ENCODE data around the gene FOXC1. TPM values are rescaled to one million over a fixed set of nuclear protein-coding genes. Genes with fewer than 3 reads are reported as not detected.

Gene FOXC1
- total RNA-seq, 1 donor from 2014 or later = 4.9 TPM

DNA sequence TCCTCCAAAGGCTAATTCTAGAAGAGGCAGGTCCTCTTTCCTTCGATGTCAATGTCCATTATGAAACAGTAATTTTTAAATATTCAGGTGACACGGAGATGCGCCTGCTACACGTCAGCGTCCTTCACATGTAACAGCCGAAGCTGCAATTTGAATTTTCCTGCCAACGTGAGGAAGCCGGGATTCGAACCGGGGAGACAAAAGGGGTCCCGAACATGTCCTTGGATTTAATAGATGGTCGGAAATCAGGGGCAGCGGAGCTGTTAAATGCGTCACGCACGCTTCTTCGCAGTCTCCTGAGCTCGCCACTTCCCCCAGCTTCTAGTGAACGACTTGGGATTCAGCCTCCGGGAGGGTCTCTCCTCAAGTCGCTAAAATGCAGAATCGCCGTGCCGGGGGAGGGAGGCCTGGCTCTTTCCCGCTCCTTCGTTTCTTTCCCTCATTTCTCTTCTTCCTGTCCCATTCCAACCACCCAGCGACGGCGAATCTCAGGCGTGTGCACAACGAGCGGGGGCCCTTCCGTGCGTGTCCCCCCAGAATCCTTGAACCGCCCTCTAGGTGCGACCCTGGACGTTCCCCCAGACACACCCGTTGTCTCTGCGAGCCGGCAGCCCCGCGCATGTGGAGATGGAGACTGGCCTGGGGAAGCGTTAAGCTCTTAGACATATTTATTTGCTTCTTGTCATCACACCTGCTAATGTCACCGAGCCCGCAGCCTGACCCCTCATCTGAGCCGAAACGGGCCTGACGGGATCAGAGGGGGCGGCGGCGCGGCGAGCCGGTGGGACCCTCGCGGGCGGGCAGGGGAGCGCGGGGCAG, 1.3 kb upstream of the FOXC1 start:
- no peak for DNase-seq
- Histone ChIP-seq H3K9me3 (no peaks in the 10 kb centered on the region), H3K4me1 (peaks cover 16% of the 10 kb centered on the region), H3K36me3 (no peaks in the 10 kb centered on the region), H3K27ac (no peak overlapping the region), H3K27me3 (peaks cover 79% of the 10 kb centered on the region), H3K4me3 (no peak overlapping the region)
- no peak for ATAC-seq
- intact Hi-C loops (cut with DNase I) = loop anchor here (10.0 kb wide), 2 partner anchors 586 to 746 kb away; no protein-coding TSS in a partner anchor
- TF ChIP-seq, protein P1, sequence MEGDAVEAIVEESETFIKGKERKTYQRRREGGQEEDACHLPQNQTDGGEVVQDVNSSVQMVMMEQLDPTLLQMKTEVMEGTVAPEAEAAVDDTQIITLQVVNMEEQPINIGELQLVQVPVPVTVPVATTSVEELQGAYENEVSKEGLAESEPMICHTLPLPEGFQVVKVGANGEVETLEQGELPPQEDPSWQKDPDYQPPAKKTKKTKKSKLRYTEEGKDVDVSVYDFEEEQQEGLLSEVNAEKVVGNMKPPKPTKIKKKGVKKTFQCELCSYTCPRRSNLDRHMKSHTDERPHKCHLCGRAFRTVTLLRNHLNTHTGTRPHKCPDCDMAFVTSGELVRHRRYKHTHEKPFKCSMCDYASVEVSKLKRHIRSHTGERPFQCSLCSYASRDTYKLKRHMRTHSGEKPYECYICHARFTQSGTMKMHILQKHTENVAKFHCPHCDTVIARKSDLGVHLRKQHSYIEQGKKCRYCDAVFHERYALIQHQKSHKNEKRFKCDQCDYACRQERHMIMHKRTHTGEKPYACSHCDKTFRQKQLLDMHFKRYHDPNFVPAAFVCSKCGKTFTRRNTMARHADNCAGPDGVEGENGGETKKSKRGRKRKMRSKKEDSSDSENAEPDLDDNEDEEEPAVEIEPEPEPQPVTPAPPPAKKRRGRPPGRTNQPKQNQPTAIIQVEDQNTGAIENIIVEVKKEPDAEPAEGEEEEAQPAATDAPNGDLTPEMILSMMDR (IDR thresholded peaks at IDR 0.05) = no peak

DNA sequence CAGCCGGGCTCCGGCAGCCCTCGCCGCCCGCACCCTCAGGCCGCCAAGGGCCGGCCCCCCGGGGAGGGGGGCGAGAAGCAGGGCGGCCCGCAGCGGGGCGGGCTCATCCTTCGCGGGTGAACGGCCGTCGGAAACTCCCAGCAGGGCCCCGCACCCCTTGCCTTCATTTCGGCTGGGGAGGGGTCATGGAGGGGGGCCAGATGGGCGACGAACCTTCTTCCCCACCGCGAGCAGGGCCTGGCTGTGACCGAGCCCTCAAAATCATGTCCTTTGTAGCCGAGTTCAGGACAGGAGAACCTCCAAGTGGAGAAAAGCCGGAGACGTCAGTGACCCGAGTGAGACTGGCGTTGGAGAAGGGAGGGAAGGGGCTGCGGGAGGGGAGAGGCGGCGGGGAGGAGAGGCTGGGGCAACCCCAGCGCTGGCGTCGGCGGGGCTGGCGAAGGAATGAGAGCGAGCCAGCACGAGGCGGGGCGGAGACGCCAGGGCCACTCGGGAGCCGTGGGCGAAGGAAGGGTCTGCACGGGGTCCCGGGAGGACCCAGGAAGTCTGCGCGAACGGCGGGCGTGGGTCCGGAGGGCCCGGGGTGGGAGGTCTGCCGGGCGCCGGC, 571 bp upstream of the FOXC1 start:
- ATAC-seq = no peak
- peaks cover 15% of the 10 kb centered on the region for H3K4me1 ChIP-seq
- DNase-seq = no peak
- H3K27me3 ChIP-seq = peaks cover 79% of the 10 kb centered on the region
- intact Hi-C loops (cut with DNase I) = loop anchor here (10.0 kb wide), 2 partner anchors 586 to 746 kb away; no protein-coding TSS in a partner anchor
- H3K9me3 ChIP-seq = no peaks in the 10 kb centered on the region
- H3K27ac ChIP-seq = peak overlapping the region; percentile 47
- peak overlapping the region; percentile 60 for H3K4me3 ChIP-seq
- TF ChIP-seq, protein P1 (IDR thresholded peaks at IDR 0.05) = no peak
- H3K36me3 ChIP-seq = no peaks in the 10 kb centered on the region

DNA sequence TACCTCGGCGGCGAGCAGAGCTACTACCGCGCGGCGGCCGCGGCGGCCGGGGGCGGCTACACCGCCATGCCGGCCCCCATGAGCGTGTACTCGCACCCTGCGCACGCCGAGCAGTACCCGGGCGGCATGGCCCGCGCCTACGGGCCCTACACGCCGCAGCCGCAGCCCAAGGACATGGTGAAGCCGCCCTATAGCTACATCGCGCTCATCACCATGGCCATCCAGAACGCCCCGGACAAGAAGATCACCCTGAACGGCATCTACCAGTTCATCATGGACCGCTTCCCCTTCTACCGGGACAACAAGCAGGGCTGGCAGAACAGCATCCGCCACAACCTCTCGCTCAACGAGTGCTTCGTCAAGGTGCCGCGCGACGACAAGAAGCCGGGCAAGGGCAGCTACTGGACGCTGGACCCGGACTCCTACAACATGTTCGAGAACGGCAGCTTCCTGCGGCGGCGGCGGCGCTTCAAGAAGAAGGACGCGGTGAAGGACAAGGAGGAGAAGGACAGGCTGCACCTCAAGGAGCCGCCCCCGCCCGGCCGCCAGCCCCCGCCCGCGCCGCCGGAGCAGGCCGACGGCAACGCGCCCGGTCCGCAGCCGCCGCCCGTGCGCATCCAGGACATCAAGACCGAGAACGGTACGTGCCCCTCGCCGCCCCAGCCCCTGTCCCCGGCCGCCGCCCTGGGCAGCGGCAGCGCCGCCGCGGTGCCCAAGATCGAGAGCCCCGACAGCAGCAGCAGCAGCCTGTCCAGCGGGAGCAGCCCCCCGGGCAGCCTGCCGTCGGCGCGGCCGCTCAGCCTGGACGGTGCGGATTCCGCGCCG, 994 bp downstream of the FOXC1 start:
- H3K27ac ChIP-seq = peak overlapping the region; percentile 51
- H3K4me3 ChIP-seq = peak overlapping the region; percentile 51
- H3K9me3 ChIP-seq = no peaks in the 10 kb centered on the region
- ATAC-seq (no peak), DNase-seq (no peak)
- peaks cover 7% of the 10 kb centered on the region for H3K4me1 ChIP-seq
- no peaks in the 10 kb centered on the region for H3K36me3 ChIP-seq
- TF ChIP-seq, protein P1 (IDR thresholded peaks at IDR 0.05) = no peak
- peaks cover 78% of the 10 kb centered on the region for H3K27me3 ChIP-seq
- intact Hi-C loops (cut with DNase I) = no loop called here

DNA sequence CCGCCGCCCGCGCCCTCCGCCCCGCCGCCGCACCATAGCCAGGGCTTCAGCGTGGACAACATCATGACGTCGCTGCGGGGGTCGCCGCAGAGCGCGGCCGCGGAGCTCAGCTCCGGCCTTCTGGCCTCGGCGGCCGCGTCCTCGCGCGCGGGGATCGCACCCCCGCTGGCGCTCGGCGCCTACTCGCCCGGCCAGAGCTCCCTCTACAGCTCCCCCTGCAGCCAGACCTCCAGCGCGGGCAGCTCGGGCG, 1.5 kb downstream of the FOXC1 start:
- peaks cover 7% of the 10 kb centered on the region for H3K4me1 ChIP-seq
- peak overlapping the region; percentile 51 for H3K4me3 ChIP-seq
- no peaks in the 10 kb centered on the region for H3K9me3 ChIP-seq
- H3K36me3 ChIP-seq = no peaks in the 10 kb centered on the region
- no peak for DNase-seq
- no peak overlapping the region for H3K27ac ChIP-seq
- intact Hi-C loops (cut with DNase I) = no loop called here
- H3K27me3 ChIP-seq = peaks cover 76% of the 10 kb centered on the region
- ATAC-seq = no peak
- TF ChIP-seq, protein P1 (IDR thresholded peaks at IDR 0.05) = no peak

DNA sequence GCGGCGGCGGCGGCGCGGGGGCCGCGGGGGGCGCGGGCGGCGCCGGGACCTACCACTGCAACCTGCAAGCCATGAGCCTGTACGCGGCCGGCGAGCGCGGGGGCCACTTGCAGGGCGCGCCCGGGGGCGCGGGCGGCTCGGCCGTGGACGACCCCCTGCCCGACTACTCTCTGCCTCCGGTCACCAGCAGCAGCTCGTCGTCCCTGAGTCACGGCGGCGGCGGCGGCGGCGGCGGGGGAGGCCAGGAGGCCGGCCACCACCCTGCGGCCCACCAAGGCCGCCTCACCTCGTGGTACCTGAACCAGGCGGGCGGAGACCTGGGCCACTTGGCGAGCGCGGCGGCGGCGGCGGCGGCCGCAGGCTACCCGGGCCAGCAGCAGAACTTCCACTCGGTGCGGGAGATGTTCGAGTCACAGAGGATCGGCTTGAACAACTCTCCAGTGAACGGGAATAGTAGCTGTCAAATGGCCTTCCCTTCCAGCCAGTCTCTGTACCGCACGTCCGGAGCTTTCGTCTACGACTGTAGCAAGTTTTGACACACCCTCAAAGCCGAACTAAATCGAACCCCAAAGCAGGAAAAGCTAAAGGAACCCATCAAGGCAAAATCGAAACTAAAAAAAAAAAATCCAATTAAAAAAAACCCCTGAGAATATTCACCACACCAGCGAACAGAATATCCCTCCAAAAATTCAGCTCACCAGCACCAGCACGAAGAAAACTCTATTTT, 2.0 kb downstream of the FOXC1 start:
- H3K9me3 ChIP-seq = no peaks in the 10 kb centered on the region
- no peak for ATAC-seq
- H3K36me3 ChIP-seq = no peaks in the 10 kb centered on the region
- intact Hi-C loops (cut with DNase I) = no loop called here
- H3K27me3 ChIP-seq = peaks cover 76% of the 10 kb centered on the region
- DNase-seq = no peak
- no peak overlapping the region for H3K27ac ChIP-seq
- H3K4me1 ChIP-seq = peaks cover 7% of the 10 kb centered on the region
- TF ChIP-seq, protein P1 (IDR thresholded peaks at IDR 0.05) = no peak
- H3K4me3 ChIP-seq = peak overlapping the region; percentile 51
